ENCODE results near the gene LSAMP. TPM values are rescaled to one million over a fixed set of nuclear protein-coding genes. Genes with fewer than 3 reads are reported as not detected.

Gene LSAMP
- total RNA-seq, 1 experiment from 2014 or later: 0.15 TPM

- Histone ChIP-seq H3K9me3 (ENCODE audit: low read length) (no peaks in the 10 kb centered on the region), H3K4me2 (ENCODE audit: low read length) (no peak overlapping the region), H3K4me1 (ENCODE audit: insufficient read depth, low read length) (no peaks in the 10 kb centered on the region), H3K79me2 (ENCODE audit: low read length) (no peaks in the 10 kb centered on the region), H3K27me3 (ENCODE audit: low read length) (no peaks in the 10 kb centered on the region), H2AFZ (ENCODE audit: low read length) (no peak overlapping the region), H3K27ac (ENCODE audit: low read length) (no peak overlapping the region), H3K4me3 (ENCODE audit: low read length) (no peak overlapping the region), H4K20me1 (ENCODE audit: low read length) (no peaks in the 10 kb centered on the region), H3F3A (ENCODE audit: low read length, unreplicated experiment) (no peaks in the 10 kb centered on the region), H3K36me3 (ENCODE audit: low read depth, low read length) (no peaks in the 10 kb centered on the region), H3K9me2 (replicated peaks; ENCODE audit: low read length) (no peaks in the 10 kb centered on the region), H3K9ac (ENCODE audit: low read length) (no peak overlapping the region)
- intact Hi-C loops (cut with micrococcal nuclease): no loop called here
- DNase-seq: no peak
- ChIA-PET POLR2A (ENCODE audit: unreplicated experiment) (no interaction called here), CTCF (no interaction called here)
- TF ChIP-seq CTCF (conservative IDR thresholded peaks at IDR 0.05; ENCODE audit: low read depth, low read length): no peak
- no peak for TF ChIP-seq EZH2 (IDR thresholded peaks at IDR 0.05; ENCODE audit: low read length, unreplicated experiment)
- TF ChIP-seq EZH2phosphoT487 (IDR thresholded peaks at IDR 0.05; ENCODE audit: borderline replicate concordance, low read length): no peak
- BruUV-seq (replicated peaks): no TSS peak
- ATAC-seq: no peak
Observed at GRCh38 chr3:116238846-116239565, 206.3 kb downstream of the LSAMP start.

- H3K79me2 ChIP-seq (ENCODE audit: low read length): no peaks in the 10 kb centered on the region
- H3K4me3 ChIP-seq (ENCODE audit: low read length): no peak overlapping the region
- POLR2A ChIA-PET (ENCODE audit: unreplicated experiment): no interaction called here
- no peaks in the 10 kb centered on the region for H3F3A ChIP-seq (ENCODE audit: low read length, unreplicated experiment)
- H3K4me1 ChIP-seq (ENCODE audit: insufficient read depth, low read length): no peaks in the 10 kb centered on the region
- no peaks in the 10 kb centered on the region for H3K9me2 ChIP-seq (replicated peaks; ENCODE audit: low read length)
- no peak for DNase-seq
- H3K36me3 ChIP-seq (ENCODE audit: low read depth, low read length): no peaks in the 10 kb centered on the region
- no peak for TF ChIP-seq EZH2phosphoT487 (IDR thresholded peaks at IDR 0.05; ENCODE audit: borderline replicate concordance, low read length)
- no peak for TF ChIP-seq EZH2 (IDR thresholded peaks at IDR 0.05; ENCODE audit: low read length, unreplicated experiment)
- TF ChIP-seq CTCF (conservative IDR thresholded peaks at IDR 0.05; ENCODE audit: low read depth, low read length): no peak
- H3K9me3 ChIP-seq (ENCODE audit: low read length): no peaks in the 10 kb centered on the region
- H3K27ac ChIP-seq (ENCODE audit: low read length): no peak overlapping the region
- no peaks in the 10 kb centered on the region for H3K27me3 ChIP-seq (ENCODE audit: low read length)
- no TSS peak for BruUV-seq (replicated peaks)
- no peak overlapping the region for H2AFZ ChIP-seq (ENCODE audit: low read length)
- H4K20me1 ChIP-seq (ENCODE audit: low read length): no peaks in the 10 kb centered on the region
- H3K9ac ChIP-seq (ENCODE audit: low read length): no peak overlapping the region
- CTCF ChIA-PET: no interaction called here
- no peak overlapping the region for H3K4me2 ChIP-seq (ENCODE audit: low read length)
- intact Hi-C loops (cut with micrococcal nuclease): no loop called here
- no peak for ATAC-seq
Observed at GRCh38 chr3:116233711-116234357, 211.5 kb downstream of the LSAMP start.

- TF ChIP-seq EZH2phosphoT487 (IDR thresholded peaks at IDR 0.05; ENCODE audit: borderline replicate concordance, low read length) (no peak), EZH2 (IDR thresholded peaks at IDR 0.05; ENCODE audit: low read length, unreplicated experiment) (no peak), CTCF (conservative IDR thresholded peaks at IDR 0.05; ENCODE audit: low read depth, low read length) (no peak)
- Histone ChIP-seq H4K20me1 (ENCODE audit: low read length) (no peaks in the 10 kb centered on the region), H3K27ac (ENCODE audit: low read length) (no peak overlapping the region), H2AFZ (ENCODE audit: low read length) (no peak overlapping the region), H3K9me3 (ENCODE audit: low read length) (no peaks in the 10 kb centered on the region; the same call in 1 of the 2 replicates), H3K27me3 (ENCODE audit: low read length) (no peaks in the 10 kb centered on the region), H3K36me3 (ENCODE audit: low read depth, low read length) (no peaks in the 10 kb centered on the region), H3F3A (ENCODE audit: low read length, unreplicated experiment) (no peaks in the 10 kb centered on the region), H3K4me1 (ENCODE audit: insufficient read depth, low read length) (no peaks in the 10 kb centered on the region), H3K9ac (ENCODE audit: low read length) (no peak overlapping the region), H3K9me2 (replicated peaks; ENCODE audit: low read length) (no peaks in the 10 kb centered on the region), H3K4me2 (ENCODE audit: low read length) (no peak overlapping the region), H3K4me3 (ENCODE audit: low read length) (no peak overlapping the region), H3K79me2 (ENCODE audit: low read length) (no peaks in the 10 kb centered on the region)
- no peak for ATAC-seq
- DNase-seq: no peak
- intact Hi-C loops (cut with micrococcal nuclease): no loop called here
- BruUV-seq (replicated peaks): no TSS peak
- POLR2A ChIA-PET (ENCODE audit: unreplicated experiment): no interaction called here
- CTCF ChIA-PET: no interaction called here
Observed at GRCh38 chr3:116230431-116231020, 214.8 kb downstream of the LSAMP start.

Measured in PC-3 (cell line).